Astrocyte of the cerebellum (primary cell): ENCODE measurements around the gene TEX22.

Source experiments
- DNase-seq: peaks from one replicate; pipeline ENCODE4 v3.0.0-alpha.2; 2011; ENCODE audit warnings: low read depth
- H3K4me3 ChIP-seq: 2 replicates; pipeline ENCODE4 v1.5.1; 2011; ENCODE audit warnings: mild to moderate bottlenecking, low read depth, low read length, moderate library complexity
- CTCF ChIP-seq: IDR thresholded peaks from 2 replicates; pipeline ENCODE4 v1.5.1; 2012; ENCODE audit warnings: low read length, low read depth, moderate library complexity, mild to moderate bottlenecking; ENCODE audit errors: missing control alignments
- in situ Hi-C: cut with HindIII; loops from 2 replicates; pipeline ENCODE4 v1.10.0; 2017; ENCODE audit warnings: low sequenced_read_pairs

TEX22 gene

GRCh38 chr14:105379946-105380345, 18.4 kb upstream of the TEX22 start:
- no peak overlapping the region for H3K4me3 ChIP-seq
- DNase-seq, result no peak
- in situ Hi-C loops, result no loop called here
- TF ChIP-seq CTCF, result no peak

- DNase-seq, result no peak
- TF ChIP-seq CTCF, result no peak
- in situ Hi-C loops, result no loop called here
- H3K4me3 ChIP-seq, result no peak overlapping the region
Measured at GRCh38 chr14:105380756-105381155, 17.6 kb upstream of the TEX22 start.

GRCh38 chr14:105381446-105382342, 16.6 kb upstream of the TEX22 start:
- no peak for DNase-seq
- H3K4me3 ChIP-seq, result no peak overlapping the region
- in situ Hi-C loops, result no loop called here
- TF ChIP-seq CTCF, result no peak

GRCh38 chr14:105382343-105383082, 15.8 kb upstream of the TEX22 start:
- TF ChIP-seq CTCF, result no peak
- in situ Hi-C loops, result no loop called here
- no peak overlapping the region for H3K4me3 ChIP-seq
- no peak for DNase-seq

GRCh38 chr14:105383083-105383730, 15.1 kb upstream of the TEX22 start:
- no peak for DNase-seq
- in situ Hi-C loops, result no loop called here
- no peak overlapping the region for H3K4me3 ChIP-seq
- no peak for TF ChIP-seq CTCF

GRCh38 chr14:105384041-105384557, 14.2 kb upstream of the TEX22 start:
- in situ Hi-C loops, result no loop called here
- DNase-seq, result no peak
- TF ChIP-seq CTCF, result no peak
- no peak overlapping the region for H3K4me3 ChIP-seq
